Keratinocyte (primary cell): ENCODE results near the gene CERS1. TPM values are rescaled to one million over a fixed set of nuclear protein-coding genes. Genes with fewer than 3 reads are reported as not detected.
"Not testable (repeated sequence)": the region's sequence is repeated elsewhere in the genome, so short reads cannot be mapped to it uniquely, and the experiment has no call there.

Experiments used
- DNase-seq: peaks from one replicate; pipeline ENCODE4 v3.0.0-alpha.2; 2011; ENCODE audit warnings: low read depth, missing footprints, low spot score
- FAIRE-seq: peaks from 2 replicates; lab custom pipeline; 2011; peaks lifted over from hg19 to GRCh38; lab: Jason Lieb, UNC
- H2AFZ ChIP-seq: 2 replicates; pipeline ENCODE4 v1.6.0; 2012; ENCODE audit warnings: low read length, control low read depth, inconsistent platforms; ENCODE audit not compliant: control insufficient read depth
- H3K27ac ChIP-seq: 2 replicates; pipeline ENCODE4 v1.5.1; 2011; ENCODE audit warnings: low read length; ENCODE audit not compliant: control insufficient read depth, insufficient read depth
- H3K27me3 ChIP-seq: 3 replicates; pipeline ENCODE4 v1.6.0; 2011; ENCODE audit warnings: low read length; ENCODE audit not compliant: control insufficient read depth, insufficient read depth; ENCODE audit errors: extremely low read depth
- H3K36me3 ChIP-seq, 2 experiments: 2 replicates in 1 of 2; 3 replicates in 1 of 2; pipeline ENCODE4 v1.5.1; 2011; ENCODE audit warnings: low read length in 2 of 2, mild to moderate bottlenecking in 1 of 2; ENCODE audit not compliant: control insufficient read depth in 2 of 2, insufficient read depth in 2 of 2; ENCODE audit errors: extremely low read depth in 1 of 2
- H3K4me1 ChIP-seq: 3 replicates; pipeline ENCODE4 v1.5.1; 2011; ENCODE audit warnings: low read length; ENCODE audit not compliant: control insufficient read depth, insufficient read depth; ENCODE audit errors: extremely low read depth
- H3K4me2 ChIP-seq: 3 replicates; pipeline ENCODE4 v1.6.0; 2011; ENCODE audit warnings: low read depth, low read length; ENCODE audit not compliant: control insufficient read depth, insufficient read depth; ENCODE audit errors: extremely low read depth
- H3K4me3 ChIP-seq, 3 experiments: fragments of 200-600 bp in 1 of 3; sonication (generic) in 1 of 3; 2 replicates in 2 of 3; 3 replicates in 1 of 3; pipeline ENCODE4 v1.5.1; 2011 to 2016; ENCODE audit warnings: low read length in 3 of 3, mild to moderate bottlenecking in 3 of 3, control low read depth in 2 of 3, inconsistent platforms in 1 of 3, low read depth in 1 of 3, mixed read lengths in 1 of 3, mixed run types in 1 of 3, moderate library complexity in 1 of 3; ENCODE audit not compliant: control insufficient read depth in 2 of 3, insufficient read depth in 2 of 3; ENCODE audit errors: extremely low read depth in 1 of 3
- H3K79me2 ChIP-seq: 2 replicates; pipeline ENCODE4 v1.6.0; 2012; ENCODE audit warnings: low read length; ENCODE audit not compliant: control insufficient read depth, insufficient read depth
- H3K9ac ChIP-seq: 3 replicates; pipeline ENCODE4 v1.6.0; 2011; ENCODE audit warnings: low read length; ENCODE audit not compliant: control insufficient read depth, insufficient read depth; ENCODE audit errors: extremely low read depth
- H3K9me1 ChIP-seq: 3 replicates; pipeline ENCODE4 v1.6.0; 2011; ENCODE audit warnings: low read length; ENCODE audit not compliant: control insufficient read depth, insufficient read depth; ENCODE audit errors: extremely low read depth
- H3K9me3 ChIP-seq: 2 replicates; pipeline ENCODE4 v1.5.1; 2012; ENCODE audit warnings: low read depth, low read length; ENCODE audit not compliant: control insufficient read depth
- H4K20me1 ChIP-seq: 3 replicates; pipeline ENCODE4 v1.6.0; 2011; ENCODE audit warnings: low read length; ENCODE audit not compliant: control insufficient read depth, insufficient read depth; ENCODE audit errors: extremely low read depth
- CTCF ChIP-seq, 3 experiments: IDR thresholded peaks in 1 of 3; conservative IDR thresholded peaks in 1 of 3; optimal IDR thresholded peaks in 1 of 3; 2 replicates in 2 of 3; 3 replicates in 1 of 3; pipeline versions ENCODE3 to v1.5.1; 2011; ENCODE audit warnings: low read length in 3 of 3, mild to moderate bottlenecking in 3 of 3, moderate library complexity in 2 of 3, control low read depth in 1 of 3, inconsistent platforms in 1 of 3; ENCODE audit not compliant: insufficient read depth in 2 of 3; ENCODE audit errors: extremely low read depth in 1 of 3
- EZH2 ChIP-seq: IDR thresholded peaks from one replicate; pipeline ENCODE4 v1.6.1; 2012; ENCODE audit warnings: inconsistent platforms, mild to moderate bottlenecking, low read length, moderate library complexity
- dilution Hi-C: fragments of 300-500 bp; cut with MboI; formaldehyde crosslinking; loops from one replicate; pipeline ENCODE4 v1.7.0; 2020; ENCODE audit warnings: low sequenced_read_pairs; ENCODE audit not compliant: extremely low pct_ligation_motif_present
- polyA plus RNA-seq, 5 experiments: library from polyadenylated mRNA; depleted of rRNA in 3 of 5; stranded (reverse) in 3 of 5; stranded (forward) in 1 of 5; unstranded in 1 of 5; fragments of >200 nt; gene quantifications; 1 replicate in 1 of 5; 2 replicates in 3 of 5; 3 replicates in 1 of 5; pipeline versions ENCODE4 v1.2.1 to v1.2.3, GENCODE V29; 2011 to 2012; ENCODE audit warnings: missing spikeins in 2 of 5, low read depth in 1 of 5, low replicate concordance in 1 of 5

CERS1 gene
- polyA plus RNA-seq, 1 donor (not counting 4 experiments of a cell fraction or from before 2014, with no cell fraction given): 0.09 TPM

- Histone ChIP-seq H3K36me3 (peaks cover 12 to 24% of the 10 kb centered on the region in 2 experiments), H3K9ac (peak within 1 kb of the TSS; percentile 99), H3K4me3 (peak within 1 kb of the TSS; percentile 93 to 97 (median 93)), H2AFZ (peak within 1 kb of the TSS; percentile 85), H3K79me2 (peaks cover 56% of the 10 kb centered on the region), H3K9me3 (no peaks in the 10 kb centered on the region), H3K4me1 (peaks cover 11% of the 10 kb centered on the region), H4K20me1 (peaks cover 1% of the 10 kb centered on the region), H3K27ac (peak within 1 kb of the TSS; percentile 96), H3K27me3 (no peaks in the 10 kb centered on the region), H3K9me1 (no peaks in the 10 kb centered on the region), H3K4me2 (peak within 1 kb of the TSS; percentile 98)
- TF ChIP-seq CTCF (optimal IDR thresholded peaks at IDR 0.05 in 1 of 3, IDR thresholded peaks at IDR 0.05 in 1 of 3, conservative IDR thresholded peaks at IDR 0.05 in 1 of 3; ENCODE audit: extremely low read depth in 1 of 3, insufficient read depth in 2 of 3, low read length in 3 of 3) (no peak), EZH2 (no peak)
- DNase-seq (peak; percentile 97), FAIRE-seq (peak; percentile 93)
- dilution Hi-C loops: no loop called here
Measured at GRCh38 chr19:18919086-18919899, 23.3 kb upstream of the CERS1 start, which contains the start of the genes COPE and DDX49. COPE (minus strand) TSS chr19:18919387; CDS start chr19:18919348, 39 bp downstream. DDX49 (plus strand) TSS chr19:18919715; CDS start chr19:18919742, 27 bp downstream.

- H2AFZ ChIP-seq, H3K9me3 ChIP-seq, H3K4me3 ChIP-seq, H3K27ac ChIP-seq, FAIRE-seq, H3K4me2 ChIP-seq, H3K27me3 ChIP-seq, dilution Hi-C loops, H4K20me1 ChIP-seq, DNase-seq, H3K9ac ChIP-seq, H3K9me1 ChIP-seq: not testable (repeated sequence)
- H3K36me3 ChIP-seq: peaks cover 17 to 23% of the 10 kb centered on the region in 2 experiments
- peaks cover 11% of the 10 kb centered on the region for H3K4me1 ChIP-seq
- peaks cover 72% of the 10 kb centered on the region for H3K79me2 ChIP-seq
Measured at GRCh38 chr19:18917593-18917992, 21.6 kb upstream of the CERS1 start.
